GM10847 (cell line): ENCODE data around the gene YPEL4.

Source experiments
- POLR2A ChIP-seq: IDR thresholded peaks from 2 replicates; pipeline ENCODE4 v1.6.1; 2011; ENCODE audit not compliant: insufficient read length; ENCODE audit errors: extremely low read depth

YPEL4 gene

DNA sequence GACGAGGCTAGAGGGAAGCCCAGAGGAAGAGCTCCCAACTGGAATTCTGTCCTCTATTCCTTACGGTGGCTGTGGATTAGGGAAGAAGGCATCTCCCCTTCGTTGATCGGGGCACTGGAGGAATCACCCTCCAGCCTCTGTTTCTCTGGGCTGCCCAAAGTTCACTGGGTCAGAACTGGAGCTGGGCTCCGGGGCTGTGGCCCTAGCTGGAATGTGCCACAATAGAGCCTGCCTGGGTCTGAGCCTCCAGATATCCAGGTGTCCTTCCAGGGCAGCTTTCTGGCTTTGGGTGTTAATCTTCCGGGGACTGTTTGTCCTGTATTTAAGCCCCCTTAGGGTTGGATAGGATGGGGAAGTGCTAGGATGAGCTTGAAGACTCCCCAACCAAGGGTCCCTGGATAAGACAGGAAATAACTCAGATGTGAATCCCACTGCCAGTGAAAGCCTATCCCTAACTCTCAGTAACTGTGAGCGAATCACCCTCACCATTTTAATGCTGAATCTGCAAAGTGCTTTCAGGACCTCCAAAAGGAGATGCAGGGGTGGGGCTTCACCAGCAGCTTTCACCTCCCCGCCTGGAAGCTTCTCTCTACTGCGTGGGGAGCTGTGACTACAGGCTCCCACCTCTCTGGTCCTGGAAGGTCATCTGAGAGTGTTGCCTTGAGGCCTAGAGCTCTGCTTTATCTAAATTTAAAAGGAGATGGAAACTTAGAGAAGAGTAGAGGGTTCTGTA lies 9.5 kb downstream of the YPEL4 start:
- TF ChIP-seq POLR2A = no peak

DNA sequence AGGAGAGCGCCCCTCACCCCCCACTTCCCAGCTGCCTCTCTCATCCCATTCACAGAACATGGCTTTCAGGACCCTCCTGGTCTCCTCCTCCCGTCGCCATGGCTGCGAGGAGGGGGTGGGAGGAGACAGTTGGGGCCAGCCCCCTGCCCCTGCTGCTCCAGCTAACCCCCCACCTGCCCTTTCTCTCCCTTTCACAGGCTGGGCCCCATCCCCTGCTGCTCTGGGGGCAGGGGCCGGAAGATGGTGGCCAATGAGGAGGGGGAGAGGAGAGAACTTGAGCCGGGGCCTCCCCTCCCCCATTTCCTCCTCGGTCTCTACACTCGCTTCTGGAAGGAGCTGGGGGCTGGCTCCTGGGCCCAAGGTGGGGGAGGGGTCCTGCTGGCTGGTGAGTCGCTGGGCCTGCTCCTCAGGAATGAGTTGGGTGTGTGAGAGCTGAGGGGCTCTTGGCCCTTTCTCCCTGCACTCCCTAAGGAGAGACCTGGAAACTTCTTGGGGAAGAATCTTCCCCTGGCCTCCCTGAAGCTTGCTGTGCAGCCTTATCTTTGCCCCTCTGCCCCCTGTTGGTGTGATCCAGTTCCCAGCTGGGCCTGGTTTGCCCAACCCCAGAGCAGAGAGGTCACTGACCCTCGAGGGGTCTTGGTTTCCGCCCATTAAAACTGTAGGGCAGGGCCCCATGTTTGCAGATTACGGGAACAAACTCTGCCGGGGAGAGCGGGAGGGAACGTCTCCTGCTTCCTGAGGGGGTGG lies 10.2 kb downstream of the YPEL4 start:
- TF ChIP-seq POLR2A = no peak

DNA sequence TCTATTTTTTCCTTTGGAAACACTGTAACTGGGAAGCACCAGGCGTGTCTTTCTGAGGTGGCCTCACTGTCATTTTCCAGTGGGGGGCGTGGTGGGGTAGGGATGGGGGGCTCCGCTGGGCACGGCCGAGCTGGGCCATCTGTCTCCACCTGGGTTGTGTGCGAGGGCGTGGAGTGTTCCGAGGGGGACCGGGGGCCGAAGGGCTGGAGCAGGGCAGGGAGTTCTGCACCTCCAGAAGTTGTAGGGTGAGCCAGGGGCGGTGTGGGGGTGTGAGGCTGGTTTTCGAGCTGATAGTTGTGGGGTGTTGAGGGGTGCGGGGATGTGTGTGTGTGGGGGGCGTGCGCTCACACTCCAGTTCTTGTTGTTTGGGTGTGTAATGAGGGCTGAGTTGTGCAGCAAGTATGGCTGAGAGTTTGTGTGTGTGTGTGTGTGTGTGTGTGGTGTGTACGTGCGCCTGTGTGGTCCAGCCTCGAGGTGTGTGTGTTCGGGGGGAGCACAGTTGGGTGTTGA lies 10.8 kb downstream of the YPEL4 start:
- TF ChIP-seq POLR2A = no peak

DNA sequence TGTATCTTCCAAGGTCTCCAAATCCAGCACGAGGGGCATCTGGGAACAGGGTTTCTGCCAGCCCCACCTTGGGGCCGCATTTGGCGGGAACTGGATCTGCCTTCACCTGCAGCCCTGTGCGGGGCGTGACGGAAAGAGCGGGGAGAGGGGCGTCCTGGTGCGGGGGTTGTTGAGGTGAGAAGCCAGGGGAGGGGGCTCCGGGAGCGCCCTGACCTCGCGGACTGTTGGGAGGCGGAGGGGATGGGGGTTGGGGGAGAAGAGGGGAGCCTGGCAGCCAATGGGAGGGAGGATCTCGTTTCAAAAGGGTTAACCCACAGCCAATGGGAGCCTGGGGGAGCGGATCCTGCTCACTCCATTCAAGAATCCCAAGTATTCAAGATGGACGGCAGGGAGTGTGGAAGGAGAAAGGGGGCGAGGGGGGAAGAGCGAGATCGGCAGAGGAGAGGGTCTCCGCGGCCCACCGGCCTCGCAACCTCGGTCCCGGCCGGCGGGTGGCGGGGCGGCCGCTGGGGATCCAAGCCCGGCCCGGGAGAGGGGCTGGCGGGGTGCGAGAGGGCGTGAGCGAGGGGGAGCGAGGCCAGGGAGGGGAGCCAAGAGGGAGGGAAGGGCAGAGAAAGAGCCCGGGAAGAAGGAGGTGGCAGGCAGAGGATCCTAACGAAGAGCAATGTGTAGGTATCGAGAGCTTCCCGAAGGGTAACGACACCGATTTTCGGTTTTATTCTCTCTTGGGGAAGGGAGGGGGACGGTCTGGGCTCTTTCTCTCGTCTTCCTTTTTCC lies 11.5 kb downstream of the YPEL4 start:
- no peak for TF ChIP-seq POLR2A

DNA sequence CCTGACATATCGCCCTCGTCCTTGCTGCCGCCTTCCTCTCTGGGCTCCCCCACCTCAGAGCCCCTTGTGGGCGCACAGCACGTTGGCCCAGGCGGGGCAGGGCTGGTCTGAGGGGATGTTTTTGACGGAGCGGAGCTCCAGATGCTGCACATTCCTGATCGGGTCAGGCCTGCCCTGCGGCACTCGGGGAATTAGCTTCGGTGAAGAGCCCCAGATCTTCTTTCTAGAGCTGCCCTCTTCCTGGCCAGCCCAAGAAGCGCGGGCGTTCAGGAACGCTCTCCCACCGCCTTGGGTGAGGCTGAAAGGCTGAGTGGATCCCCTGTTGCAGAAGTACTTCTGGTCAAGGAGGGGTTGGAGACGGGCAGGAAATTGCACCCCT lies 12.1 kb downstream of the YPEL4 start:
- no peak for TF ChIP-seq POLR2A

DNA sequence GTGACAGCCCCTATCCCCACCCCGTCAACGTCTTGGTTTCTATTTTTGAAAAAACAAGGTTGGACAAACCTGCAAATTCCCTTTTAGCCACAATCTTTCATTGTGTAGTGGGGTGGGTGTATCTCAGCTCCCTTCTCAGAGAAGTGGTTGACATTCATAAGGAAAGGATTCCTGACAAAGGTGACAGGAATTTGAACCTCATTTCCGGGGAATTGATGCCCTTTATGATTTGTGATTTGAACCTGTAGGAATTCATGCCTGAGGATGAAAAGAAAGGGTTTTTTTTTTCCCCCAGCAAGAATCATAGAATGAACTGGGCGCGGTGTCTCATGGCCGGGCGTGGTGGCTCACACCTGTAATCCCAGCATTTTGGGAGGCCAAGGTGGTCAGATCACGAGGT lies 14.5 kb downstream of the YPEL4 start:
- TF ChIP-seq POLR2A = no peak

DNA sequence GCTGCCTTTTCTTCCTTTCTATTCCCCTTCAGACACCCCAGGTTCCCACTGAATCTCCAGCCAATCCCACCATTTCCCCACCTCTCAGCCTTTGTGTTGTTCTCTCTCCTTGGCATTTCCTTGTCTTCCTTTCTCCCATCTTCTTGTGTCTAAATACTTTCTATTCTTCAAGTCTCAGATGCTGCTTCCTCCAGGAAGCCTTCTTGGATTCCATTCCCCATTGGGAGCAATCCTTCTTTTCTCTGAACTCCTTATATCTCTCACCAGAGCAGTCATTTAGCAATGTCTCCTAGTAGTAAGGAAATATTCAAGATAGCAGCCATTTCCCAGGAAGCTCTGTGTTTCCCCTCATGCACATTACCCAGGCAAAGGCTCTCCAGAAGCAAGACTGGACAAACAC lies 15.4 kb downstream of the YPEL4 start:
- TF ChIP-seq POLR2A = no peak

DNA sequence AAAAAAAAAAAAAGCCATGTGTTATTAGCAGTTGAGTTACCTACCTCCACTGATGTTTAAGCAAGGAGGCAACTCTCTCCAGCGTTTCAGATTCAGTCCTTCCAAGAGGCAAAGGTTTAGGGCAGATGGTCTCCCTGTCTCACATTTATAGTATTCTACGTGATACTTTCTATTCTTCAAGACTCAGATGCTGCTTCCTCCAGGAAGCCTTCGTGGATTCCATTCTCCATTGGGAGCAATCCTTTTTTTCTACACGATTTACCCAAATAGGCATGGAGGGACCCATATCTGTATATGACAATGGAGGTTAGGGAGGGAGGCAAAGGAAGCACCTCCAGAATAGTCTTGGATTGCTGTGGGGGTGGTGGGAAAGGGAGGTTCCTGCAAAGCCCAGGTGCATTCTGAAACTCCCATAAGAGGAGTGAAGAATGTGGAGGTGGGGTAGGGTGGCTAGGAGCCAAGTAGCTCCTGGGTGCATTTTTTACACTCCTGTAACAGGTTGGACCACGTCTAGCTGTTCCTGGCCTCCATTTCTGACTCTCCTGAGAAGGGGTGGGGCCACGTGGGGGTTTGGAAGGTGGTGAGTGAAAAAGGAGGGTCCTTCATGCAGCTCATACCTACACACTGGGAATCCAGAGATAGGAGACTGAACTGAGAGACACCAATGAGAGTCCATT lies 16.2 kb downstream of the YPEL4 start:
- TF ChIP-seq POLR2A = no peak

DNA sequence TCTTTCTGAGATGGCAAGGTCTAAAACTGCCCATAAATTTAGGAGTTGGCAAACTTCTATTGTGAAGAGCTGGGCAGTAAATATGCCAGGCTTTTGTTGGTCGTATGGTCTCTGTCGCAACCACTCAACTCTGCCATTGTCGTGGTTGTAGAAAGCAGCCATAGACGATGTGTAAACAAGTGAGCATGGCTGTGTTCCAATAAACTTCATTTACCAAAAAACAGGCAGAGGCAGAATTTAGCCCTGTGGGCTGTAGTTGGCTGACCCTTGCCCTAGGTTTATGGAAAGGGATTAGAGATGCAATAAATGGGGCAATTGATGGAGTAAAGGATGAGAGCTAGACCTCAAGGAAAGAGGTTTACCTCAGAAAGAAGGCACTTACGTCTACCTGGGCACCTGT lies 17.6 kb downstream of the YPEL4 start:
- TF ChIP-seq POLR2A = no peak

DNA sequence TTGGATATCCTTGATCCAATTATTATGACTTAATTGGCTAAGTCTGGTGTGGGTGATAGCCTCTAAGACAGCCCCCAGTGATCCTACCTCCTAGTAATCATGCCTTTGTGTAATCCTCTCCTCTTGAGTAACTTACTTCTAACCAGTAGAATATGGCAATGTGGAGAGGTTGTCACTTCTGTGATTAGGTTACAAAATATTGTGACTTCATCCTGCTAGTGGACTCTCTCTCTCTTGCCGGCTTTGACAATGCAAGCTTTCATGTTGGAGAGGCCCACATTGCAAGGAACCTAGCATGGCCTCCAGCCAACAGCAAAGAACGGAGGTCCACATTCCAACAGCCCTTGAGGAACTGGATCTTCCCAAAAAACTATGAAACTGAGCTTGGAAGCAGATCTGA lies 19.5 kb downstream of the YPEL4 start:
- no peak for TF ChIP-seq POLR2A

DNA sequence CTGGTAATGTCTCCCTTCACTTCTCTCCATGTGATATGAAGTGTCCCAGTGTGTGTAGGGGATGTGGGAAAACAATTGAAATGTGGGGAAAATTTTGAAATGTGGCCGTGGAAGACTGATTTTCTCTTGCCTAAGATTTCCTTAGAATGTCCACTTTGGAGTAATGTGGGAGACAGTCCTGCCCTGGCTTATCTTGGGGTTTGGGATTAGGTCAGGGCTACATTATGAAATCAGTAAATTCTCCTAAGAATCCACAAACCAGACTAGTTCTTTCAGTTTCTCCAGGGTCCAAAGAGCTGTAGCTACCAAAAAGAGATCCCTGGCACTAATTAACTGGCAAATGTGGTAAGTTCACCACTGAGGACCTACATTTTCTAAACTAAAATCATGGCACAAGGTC lies 22.8 kb downstream of the YPEL4 start:
- no peak for TF ChIP-seq POLR2A

DNA sequence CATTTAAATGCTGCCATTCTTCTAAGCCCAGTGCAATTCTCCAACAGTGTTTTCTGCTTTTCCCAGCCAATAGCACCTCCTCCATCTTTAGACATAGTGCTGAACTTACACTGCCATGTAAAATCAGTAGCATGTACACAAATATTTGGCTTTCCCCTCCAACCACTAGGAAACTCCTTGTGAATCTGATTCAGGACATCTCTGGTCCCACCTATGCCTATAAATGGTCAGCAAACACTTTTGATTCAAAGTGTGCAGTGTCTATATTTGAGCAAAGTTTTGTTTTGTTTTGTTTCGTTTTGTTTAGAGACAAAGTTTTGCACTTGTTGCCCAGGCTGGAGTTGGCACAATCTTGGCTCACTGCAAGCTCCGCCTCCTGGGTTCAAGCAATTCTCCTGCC lies 24.8 kb downstream of the YPEL4 start:
- no peak for TF ChIP-seq POLR2A

DNA sequence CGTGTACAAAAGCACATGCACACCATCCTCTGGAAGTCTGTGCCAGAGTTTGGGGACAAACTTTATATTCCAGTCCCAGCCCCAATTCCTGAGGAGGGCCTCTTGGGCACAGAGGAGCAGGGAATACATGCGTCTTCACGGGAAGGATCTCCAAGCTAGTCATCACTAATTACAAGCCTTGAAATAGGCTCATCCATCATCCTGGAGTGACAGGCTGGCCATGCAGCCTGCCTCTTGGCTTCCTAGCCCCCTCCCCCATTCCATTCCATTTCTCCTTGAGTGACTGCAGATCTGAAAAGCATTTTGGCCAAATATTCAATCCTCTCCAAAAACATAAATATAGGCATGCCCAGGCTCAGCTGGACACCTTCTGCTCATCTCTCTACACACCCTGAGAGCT lies 27.4 kb downstream of the YPEL4 start:
- TF ChIP-seq POLR2A = no peak

DNA sequence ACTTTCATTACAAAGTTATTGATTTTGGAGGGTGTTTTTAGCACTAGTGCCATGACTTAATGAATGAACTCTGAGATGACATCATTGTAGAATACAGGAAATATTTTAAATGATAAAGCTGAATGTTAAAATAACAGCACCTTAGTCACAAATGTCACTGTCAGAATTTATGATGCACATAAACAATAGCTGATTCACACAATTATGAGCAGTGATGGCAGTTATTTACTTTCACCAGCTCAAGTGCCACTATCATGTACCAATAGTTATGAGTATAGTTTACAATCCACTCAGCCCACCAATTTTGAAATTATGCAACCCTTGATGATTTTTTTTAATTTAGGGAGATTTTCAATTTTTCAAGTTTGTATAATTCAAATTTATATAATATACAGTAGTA lies 29.2 kb downstream of the YPEL4 start:
- no peak for TF ChIP-seq POLR2A

DNA sequence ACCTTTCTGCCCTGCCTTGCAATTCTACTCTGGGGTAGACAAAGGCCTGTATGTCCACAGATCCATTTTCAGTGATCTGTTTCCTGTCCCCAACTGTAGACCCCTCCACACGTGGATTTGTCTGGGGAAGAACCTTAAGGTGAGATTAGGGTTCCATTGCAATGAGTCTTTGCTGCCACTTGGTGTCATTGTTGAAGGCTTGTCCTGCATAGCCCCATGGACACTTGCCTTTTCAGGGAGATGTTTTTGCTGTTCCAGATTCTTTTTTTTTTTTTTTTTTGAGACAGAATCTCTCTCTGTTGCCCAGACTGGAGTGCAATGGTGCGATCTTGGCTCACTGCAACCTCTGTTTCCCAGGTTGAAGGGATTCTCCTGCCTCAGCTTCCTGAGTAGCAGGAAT lies 30.4 kb downstream of the YPEL4 start:
- TF ChIP-seq POLR2A = no peak
